ENCODE measurements around the gene UBE2N. TPM values are rescaled to one million over a fixed set of nuclear protein-coding genes. Genes with fewer than 3 reads are reported as not detected.

The UBE2N gene
- total and polyA plus RNA-seq, 10 of the 15 experiments (the other 5 are each of a cell fraction or from before 2014, with no cell fraction given) = 243 to 945 (median 443) TPM

- TF ChIP-seq CUX1 (IDR thresholded peaks at IDR 0.05; ENCODE audit: insufficient replicate concordance, low read depth, low read length) (no peak), SIX5 (IDR thresholded peaks at IDR 0.05; ENCODE audit: low read depth, low read length, severe bottlenecking) (peak; percentile 87), RAD21 (IDR thresholded peaks at IDR 0.05; ENCODE audit: insufficient read depth, low read depth, low read length) (peak; percentile 50; the same call in 1 of the 2 replicates), HDAC2 (IDR thresholded peaks at IDR 0.05) (no peak), BACH1 (IDR thresholded peaks at IDR 0.05; ENCODE audit: borderline replicate concordance) (peak; percentile 73), POLR2AphosphoS5 (IDR thresholded peaks at IDR 0.05; ENCODE audit: low read length) (peak; percentile 92), ETV6 (conservative IDR thresholded peaks at IDR 0.05 in 1 of 2, IDR thresholded peaks at IDR 0.05 in 1 of 2; ENCODE audit: borderline replicate concordance in 1 of 2, low read depth in 1 of 2) (no peak), RFX5 (IDR thresholded peaks at IDR 0.05; ENCODE audit: low read depth, low read length) (no peak), NBN (IDR thresholded peaks at IDR 0.05) (peak; percentile 86; the same call in 1 of the 2 replicates), HSF1 (IDR thresholded peaks at IDR 0.05; ENCODE audit: low read depth, low read length) (peak; percentile 26; the same call in 1 of the 2 replicates), RBBP5 (conservative IDR thresholded peaks at IDR 0.05) (no peak), ATF2 (IDR thresholded peaks at IDR 0.05; ENCODE audit: low read length) (peak; percentile 32; the same call in 1 of the 2 replicates), CHD2 (IDR thresholded peaks at IDR 0.05; ENCODE audit: borderline replicate concordance, low read depth, low read length) (0 out of 2 replicates have a peak, but pooled peaks have one; percentile 13), POLR2A (IDR thresholded peaks at IDR 0.05; ENCODE audit: low read depth, low read length) (peak; percentile 93), BMI1 (IDR thresholded peaks at IDR 0.05; ENCODE audit: borderline replicate concordance) (no peak), WRNIP1 (IDR thresholded peaks at IDR 0.05; ENCODE audit: borderline replicate concordance, low read depth, low read length) (no peak), MEF2B (IDR thresholded peaks at IDR 0.05; ENCODE audit: partially characterized antibody, poor library complexity, severe bottlenecking) (peak; percentile 63), CREM (IDR thresholded peaks at IDR 0.05; ENCODE audit: low read depth) (peak; percentile 60; the same call in 1 of the 2 replicates), NRF1 (conservative IDR thresholded peaks at IDR 0.05; ENCODE audit: low read depth, low read length) (peak; percentile 72), SREBF1 (IDR thresholded peaks at IDR 0.05; ENCODE audit: low read length) (peak; percentile 57; the same call in 1 of the 2 replicates), BHLHE40 (IDR thresholded peaks at IDR 0.05; ENCODE audit: borderline replicate concordance in 1 of 2, low read depth in 2 of 2, low read length in 1 of 2) (peak in 1 of 2 experiments; percentile 61; a peak in 1 of 4 replicates)
These were observed 25.7 kb upstream of the UBE2N start, which contains the start of gene MRPL42 (continued) for GRCh38 chr12:93467351-93468007.
